ENCODE data around the gene ZBTB7C.

Gene ZBTB7C

GRCh38 chr18:47978141-47978540, 431.0 kb downstream of the ZBTB7C start:
- no peak for DNase-seq
